ENCODE data around the gene DNAH2.
"Not testable (repeated sequence)": the region's sequence is repeated elsewhere in the genome, so short reads cannot be mapped to it uniquely, and the experiment has no call there.

Gene DNAH2

DNA sequence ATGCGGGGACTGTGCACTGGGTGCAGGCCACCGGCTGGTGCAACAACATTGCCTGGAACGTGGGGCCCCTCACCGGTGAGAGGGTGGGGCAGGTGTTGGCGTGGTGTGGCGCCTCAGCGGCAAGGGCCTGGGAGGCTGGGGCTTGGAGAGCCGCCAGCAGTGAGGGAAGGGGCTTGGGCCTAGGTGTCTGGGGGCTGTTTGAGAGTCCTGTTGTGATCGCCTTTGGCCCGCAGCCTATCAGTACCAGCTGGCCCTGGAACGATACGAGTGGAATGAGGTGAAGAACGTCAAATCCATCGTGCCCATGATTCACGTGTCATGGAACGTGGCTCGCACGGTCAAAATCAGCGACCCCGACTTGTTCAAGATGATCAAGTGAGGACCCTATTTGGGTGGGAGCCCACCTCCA is 134.7 kb downstream of the DNAH2 start:
- no peak for DNase-seq (ENCODE audit: low read depth)

DNA sequence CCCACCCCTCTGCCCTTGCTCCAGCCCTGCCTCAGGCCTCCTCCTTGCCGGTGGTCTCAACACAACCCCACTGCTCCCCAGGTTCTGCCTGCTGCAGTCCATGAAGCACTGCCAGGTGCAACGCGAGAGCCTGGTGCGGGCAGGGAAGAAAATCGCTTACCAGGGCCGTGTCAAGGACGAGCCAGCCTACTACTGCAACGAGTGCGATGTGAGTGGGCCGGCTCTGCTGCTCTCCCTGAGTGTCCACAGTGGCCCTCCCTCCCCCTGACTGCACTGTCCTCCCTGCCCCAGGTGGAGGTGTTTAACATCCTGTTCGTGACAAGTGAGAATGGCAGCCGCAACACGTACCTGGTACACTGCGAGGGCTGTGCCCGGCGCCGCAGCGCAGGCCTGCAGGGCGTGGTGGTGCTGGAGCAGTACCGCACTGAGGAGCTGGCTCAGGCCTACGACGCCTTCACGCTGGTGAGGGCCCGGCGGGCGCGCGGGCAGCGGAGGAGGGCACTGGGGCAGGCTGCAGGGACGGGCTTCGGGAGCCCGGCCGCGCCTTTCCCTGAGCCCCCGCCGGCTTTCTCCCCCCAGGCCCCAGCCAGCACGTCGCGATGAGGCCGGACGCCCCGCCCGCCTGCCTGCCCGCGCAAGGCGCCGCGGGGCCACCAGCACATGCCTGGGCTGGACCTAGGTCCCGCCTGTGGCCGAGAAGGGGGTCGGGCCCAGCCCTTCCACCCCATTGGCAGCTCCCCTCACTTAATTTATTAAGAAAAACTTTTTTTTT is 135.6 kb downstream of the DNAH2 start:
- DNase-seq (ENCODE audit: low read depth): no peak

DNA sequence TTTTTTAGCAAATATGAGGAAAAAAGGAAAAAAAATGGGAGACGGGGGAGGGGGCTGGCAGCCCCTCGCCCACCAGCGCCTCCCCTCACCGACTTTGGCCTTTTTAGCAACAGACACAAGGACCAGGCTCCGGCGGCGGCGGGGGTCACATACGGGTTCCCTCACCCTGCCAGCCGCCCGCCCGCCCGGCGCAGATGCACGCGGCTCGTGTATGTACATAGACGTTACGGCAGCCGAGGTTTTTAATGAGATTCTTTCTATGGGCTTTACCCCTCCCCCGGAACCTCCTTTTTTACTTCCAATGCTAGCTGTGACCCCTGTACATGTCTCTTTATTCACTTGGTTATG is 136.1 kb downstream of the DNAH2 start:
- DNase-seq (ENCODE audit: low read depth): no peak

DNA sequence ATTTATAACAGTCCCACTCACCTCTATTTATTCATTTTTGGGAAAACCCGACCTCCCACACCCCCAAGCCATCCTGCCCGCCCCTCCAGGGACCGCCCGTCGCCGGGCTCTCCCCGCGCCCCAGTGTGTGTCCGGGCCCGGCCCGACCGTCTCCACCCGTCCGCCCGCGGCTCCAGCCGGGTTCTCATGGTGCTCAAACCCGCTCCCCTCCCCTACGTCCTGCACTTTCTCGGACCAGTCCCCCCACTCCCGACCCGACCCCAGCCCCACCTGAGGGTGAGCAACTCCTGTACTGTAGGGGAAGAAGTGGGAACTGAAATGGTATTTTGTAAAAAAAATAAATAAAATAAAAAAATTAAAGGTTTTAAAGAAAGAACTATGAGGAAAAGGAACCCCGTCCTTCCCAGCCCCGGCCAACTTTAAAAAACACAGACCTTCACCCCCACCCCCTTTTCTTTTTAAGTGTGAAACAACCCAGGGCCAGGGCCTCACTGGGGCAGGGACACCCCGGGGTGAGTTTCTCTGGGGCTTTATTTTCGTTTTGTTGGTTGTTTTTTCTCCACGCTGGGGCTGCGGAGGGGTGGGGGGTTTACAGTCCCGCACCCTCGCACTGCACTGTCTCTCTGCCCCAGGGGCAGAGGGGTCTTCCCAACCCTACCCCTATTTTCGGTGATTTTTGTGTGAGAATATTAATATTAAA is 136.7 kb downstream of the DNAH2 start:
- DNase-seq (ENCODE audit: low read depth): no peak

DNA sequence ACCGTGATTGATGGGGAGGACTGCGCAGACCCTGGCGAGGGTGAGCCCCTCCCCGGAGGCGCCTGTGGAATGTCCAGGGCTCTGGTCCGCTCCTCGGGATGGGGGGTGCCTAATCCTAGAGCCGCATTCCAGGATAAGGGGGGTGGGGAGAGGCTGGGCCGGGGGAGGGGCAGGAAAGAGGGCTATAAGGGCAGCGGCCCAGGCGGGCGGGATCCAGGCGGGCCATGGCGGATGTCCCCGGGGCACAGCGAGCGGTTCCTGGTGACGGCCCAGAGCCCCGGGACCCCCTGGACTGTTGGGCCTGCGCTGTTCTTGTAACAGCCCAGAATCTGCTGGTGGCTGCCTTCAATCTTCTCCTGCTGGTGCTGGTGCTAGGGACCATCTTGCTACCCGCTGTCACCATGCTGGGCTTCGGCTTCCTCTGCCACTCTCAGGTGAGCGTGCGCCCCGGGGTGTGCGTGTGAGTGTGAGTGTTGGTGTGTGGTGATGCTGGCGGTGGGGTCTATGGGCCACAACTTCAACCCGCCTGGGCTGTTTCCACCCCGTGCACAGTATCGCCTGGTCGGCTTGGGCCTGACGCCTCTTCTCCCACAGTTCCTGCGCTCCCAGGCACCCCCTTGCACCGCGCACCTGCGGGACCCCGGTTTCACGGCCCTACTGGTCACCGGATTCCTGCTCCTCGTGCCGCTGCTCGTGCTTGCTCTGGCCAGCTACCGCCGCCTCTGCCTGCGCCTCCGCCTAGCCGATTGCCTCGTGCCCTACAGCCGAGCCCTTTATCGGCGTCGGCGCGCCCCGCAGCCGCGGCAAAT is 137.5 kb downstream of the DNAH2 start, which contains the start of gene TMEM88:
TMEM88 (plus strand) TSS at position 216 of the 809 bp plus-strand sequence; CDS start at position 225, 9 bp downstream.
- no peak for DNase-seq (ENCODE audit: low read depth)

DNA sequence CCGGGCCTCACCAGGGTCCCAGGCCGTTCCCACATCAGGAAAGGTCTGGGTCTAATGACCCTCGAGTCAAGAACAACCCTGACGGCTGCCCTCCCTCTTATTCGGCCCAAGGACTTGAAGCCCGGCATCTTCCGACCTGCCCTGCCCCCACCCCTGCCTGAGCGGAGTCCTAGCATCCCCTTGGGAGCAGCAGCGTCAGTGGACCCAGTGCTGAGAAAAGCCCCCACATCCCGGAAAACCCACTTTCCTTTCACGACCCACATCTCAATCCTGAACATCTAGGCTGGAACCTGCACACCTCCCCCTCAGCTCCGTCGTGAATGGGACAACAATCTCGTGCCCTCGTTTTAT is 138.1 kb downstream of the DNAH2 start:
- no peak for DNase-seq (ENCODE audit: low read depth)

DNA sequence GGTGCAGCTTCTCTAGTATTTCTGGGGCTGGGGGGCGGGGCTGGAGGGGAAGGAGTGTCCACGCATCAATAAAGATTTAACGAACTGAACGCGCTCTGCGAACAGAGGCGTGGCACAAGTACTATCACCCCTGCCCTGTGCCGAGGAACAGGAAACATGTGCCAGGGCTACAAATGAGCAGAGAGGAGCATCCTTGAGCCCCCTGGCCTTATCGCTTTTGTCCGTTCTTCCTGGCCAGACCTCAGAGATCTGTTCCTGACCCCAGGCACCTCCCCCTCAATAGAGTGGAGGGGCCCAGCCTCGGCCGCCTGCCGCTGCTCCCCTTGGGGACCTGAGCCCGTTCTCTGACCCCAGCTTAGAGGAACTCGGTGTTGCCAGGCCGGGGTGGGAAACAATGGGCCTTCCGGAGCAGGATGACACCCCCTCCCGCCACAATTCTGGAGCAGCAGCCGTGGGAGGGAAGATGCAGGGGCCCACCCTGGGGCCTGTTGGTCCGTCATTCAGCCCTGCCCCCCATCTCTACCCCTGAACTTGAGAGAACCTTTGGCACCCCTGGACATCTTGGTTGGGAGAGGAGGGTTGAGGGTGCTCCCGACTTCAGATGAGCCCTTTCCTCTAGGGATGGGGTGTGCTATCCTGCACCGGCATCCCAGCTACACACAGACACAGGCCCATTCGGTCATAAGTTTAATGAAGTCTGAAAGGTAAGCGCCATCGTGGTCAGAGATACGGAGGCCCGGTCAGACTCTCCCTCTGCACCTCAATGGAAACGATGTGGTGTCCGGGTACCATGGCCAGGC is 138.7 kb downstream of the DNAH2 start:
- DNase-seq (ENCODE audit: low read depth): peak; percentile 40

DNA sequence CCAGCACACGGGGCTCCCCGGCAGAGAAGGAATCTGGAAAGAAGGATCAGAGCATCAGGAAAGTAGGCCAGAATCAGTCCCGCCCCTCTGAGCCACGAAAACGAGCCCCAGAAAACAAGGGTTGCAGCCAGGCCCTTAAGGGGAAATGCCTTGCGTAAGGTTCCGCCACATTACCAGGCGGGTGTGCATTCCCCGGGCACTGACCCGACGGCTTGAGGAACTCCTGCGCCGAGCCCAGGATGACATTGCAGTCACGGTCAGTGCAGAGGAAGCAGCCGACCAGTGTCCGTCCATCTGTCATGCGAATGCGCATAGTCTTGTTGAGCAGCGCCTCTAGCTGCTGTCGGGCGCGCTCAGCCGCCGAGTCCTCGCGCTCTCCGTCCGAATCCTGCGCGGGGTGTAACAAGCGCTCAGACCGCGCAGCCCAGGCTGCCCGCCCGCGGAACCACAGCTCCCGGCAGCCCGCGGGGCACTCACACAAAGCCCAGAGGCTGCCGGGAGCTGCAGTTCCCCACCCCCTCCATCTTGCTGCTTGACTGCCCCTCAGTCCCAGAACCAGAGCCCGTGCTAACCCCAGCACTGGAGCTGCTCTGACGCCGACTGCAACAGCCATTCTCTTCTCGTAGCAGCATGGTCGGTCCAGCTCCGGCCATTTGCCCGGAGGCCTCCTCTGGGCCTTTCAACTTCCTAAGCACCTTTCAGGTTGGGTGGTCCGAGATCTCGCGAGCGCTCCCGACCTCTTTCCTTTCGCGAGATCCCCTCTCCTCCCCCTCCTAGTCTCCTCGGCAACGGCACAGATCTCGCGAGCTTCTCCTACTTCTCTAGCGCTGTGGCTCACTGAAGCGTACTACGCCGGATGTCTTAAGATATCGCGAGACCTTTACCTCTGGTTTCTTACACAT is 139.5 kb downstream of the DNAH2 start, which contains the start of gene NAA38:
NAA38 (minus strand) TSS at position 749 of the 902 bp plus-strand sequence; CDS start at position 653, 96 bp downstream.
- peak; percentile 99 for DNase-seq (ENCODE audit: low read depth)

DNA sequence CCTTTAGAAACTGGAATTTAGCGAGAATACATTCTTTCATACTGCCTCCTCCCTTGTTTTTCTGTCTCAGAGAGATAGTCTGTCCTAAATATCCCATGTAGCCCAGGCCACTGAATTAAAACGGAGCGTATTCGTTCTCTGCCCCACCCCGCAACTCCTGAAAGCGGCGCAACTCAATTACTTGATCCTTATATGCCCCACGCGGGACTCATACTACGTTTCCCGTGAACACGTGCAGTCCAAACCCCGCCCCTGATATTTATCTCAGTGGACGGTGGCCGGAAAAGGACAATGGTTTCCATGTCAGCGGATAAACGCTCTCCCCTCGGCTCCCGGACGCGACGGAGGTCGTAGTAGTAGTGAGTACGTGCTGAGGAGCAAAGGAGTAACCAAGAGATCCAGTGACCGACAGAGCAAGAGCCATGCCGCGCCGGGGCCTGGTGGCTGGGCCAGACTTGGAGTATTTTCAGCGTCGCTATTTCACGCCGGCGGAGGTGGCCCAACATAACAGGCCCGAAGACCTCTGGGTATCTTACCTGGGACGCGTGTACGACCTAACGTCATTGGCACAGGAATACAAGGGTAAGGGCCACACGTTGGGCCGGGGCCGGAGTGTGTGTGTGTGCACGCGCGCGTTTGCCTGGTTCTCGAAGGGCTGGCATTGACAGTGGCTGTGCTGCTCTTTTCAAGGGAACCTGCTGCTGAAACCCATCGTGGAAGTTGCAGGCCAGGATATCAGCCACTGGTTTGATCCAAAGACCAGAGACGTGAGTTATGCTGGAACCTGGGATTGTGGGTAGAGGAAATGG is 140.4 kb downstream of the DNAH2 start, which contains the start of gene CYB5D1:
CYB5D1 (plus strand) TSS at position 291 of the 809 bp plus-strand sequence; CDS start at position 423, 132 bp downstream.
- DNase-seq (ENCODE audit: low read depth): peak; percentile 94

DNA sequence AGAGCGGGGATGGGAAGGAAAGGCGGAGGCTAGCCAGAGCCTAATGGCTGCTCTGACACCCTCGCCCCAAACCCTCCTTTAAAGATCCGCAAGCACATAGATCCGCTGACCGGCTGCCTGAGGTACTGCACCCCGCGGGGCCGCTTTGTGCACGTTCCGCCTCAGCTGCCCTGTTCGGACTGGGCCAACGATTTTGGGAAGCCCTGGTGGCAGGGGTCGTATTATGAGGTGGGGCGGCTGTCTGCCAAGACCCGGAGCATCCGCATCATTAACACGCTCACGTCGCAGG is 140.9 kb downstream of the DNAH2 start:
- peak; percentile 53 for DNase-seq (ENCODE audit: low read depth)

DNA sequence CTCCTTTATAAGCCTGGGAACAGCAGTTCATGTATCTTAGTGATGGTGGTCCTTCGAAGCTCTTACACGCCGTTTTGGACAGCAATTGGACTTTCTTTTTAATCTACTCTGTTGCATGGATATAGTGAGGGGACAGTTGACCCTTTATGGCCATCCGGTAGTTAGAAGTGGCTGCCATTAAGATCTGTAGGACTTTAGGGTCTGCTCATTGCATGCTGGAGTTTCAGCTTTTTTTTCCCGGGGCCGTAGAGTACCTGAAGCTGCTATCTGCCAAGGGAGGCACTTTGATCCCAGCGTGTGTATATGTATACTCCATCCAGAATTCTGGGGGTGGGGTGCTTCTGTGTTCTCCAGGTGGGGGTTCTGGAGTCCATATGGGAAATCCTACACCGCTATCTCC is 141.5 kb downstream of the DNAH2 start:
- no peak for DNase-seq (ENCODE audit: low read depth)

DNA sequence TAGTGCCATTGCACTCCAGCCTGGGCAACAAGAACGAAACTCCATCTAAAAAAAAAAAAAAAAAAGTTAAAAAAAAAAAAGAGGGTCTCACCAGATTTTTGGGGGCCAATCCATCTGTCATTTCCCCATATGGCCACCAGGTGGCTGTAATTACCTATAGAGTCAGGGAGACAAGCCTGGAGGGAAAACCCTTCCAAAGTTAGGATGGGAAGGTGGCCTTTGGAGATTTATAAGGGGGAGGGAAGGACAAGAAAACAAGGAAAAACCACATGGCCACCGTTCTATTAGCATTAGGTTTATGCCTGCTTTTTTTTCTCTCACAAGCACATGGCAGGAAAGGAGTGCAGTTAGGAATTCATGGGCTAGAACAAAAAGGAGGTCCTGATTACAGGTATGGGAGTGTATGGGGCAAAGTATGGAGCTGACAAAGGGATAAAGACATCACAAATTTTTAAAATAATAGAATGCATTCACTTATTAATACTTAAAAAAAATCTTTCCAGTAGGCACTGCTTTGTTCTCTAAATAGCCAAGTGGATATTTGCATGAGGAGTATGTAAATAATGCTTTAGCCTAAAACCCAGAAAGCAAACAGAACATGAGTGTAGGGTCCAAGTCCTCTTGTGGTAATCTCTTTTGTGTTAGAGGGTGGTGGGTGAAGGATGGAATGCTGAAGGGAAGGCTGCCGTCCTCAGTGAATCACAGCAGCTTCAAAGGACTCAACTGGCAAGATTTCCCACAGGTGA is 145.3 kb downstream of the DNAH2 start:
- DNase-seq (ENCODE audit: low read depth): peak; percentile 23

DNA sequence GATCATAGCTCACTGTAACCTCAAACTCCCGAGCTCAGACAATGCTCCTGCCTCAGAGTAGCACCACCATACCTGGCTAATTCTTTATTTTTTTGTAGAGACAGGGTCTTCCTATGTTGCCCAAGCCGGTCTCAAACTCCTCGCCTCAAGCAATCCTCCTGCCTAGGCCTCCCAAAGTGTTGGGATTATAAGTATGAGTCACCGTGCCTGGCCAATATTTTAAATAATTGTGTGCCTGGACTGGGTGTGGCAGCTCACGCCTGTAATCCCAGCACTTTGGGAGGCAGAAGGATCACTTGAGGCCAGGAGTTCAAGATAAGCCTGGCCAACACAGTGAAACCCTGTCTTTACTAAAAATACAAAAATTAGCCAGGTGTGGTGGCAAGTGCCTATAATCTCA is 146.8 kb downstream of the DNAH2 start:
- not testable (repeated sequence) for DNase-seq (ENCODE audit: low read depth)

DNA sequence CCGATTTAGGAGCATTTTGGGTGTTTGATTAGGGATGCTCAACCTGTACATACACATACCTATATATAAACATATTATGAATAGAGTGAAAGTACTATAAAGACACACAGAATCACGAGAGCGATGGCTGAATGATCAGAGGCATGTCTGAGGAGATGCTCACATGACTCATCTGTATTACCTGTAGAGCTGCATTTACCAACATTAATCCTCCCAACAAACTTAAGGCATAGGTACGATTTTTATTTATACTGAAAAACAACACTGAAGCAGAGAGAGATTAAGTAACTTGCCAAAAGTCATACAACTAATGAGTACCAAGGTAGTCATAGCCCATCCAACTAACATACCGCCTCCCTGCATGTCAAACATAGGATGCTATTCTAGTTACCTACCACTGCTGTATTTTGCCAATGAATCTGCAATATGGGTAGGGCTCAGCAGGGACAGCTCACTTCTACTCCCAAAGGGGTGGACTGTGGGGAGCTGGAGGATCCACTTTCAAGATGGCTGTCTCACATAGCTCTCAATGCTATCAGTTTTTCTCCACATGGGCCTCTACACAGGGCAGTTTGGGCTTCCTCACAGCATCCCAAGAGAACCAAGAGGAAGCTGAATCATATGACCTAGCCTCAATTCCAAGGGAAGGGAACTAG is 147.6 kb downstream of the DNAH2 start:
- no peak for DNase-seq (ENCODE audit: low read depth)

DNA sequence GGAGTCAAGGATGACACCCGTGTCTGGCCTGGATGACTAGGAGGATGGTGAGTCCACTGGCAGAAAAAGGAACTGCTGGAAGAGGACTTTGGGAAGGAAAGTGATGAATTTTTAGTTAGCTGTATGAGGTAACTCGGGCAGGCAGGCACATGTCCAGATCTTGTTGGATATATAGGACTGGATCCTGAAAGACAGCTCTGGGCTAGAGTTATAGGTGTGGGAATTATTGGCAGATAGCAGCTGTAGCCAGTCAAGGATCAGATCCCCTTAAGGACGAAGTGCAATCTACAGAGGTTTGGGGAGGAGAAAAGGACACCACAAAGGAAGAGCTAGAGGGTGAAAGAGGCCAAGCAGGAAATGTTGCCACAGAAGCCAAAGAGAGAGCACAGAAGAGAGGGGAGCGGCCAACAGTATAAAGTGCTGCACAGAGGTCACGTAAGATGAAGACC is 150.4 kb downstream of the DNAH2 start:
- no peak for DNase-seq (ENCODE audit: low read depth)

DNA sequence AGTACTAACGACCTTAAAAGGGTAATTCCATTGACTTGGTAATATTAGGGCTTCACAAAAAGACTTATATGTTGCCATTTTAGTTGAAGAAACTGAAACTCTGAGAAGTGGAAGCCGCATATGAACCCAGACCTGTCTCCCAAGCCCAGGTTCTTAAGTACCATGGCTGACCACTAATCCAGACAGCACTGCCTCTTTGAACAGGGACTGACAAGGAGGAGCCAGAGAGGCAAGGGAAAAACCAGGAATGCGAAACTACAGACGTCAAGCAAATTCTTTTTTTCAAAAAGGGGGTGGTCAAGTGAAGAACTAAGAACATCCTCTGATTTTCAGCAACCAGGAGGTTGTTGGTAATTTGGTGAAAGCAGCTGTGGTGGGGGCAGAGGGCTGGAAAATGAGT is 155.5 kb downstream of the DNAH2 start:
- DNase-seq (ENCODE audit: low read depth): no peak

DNA sequence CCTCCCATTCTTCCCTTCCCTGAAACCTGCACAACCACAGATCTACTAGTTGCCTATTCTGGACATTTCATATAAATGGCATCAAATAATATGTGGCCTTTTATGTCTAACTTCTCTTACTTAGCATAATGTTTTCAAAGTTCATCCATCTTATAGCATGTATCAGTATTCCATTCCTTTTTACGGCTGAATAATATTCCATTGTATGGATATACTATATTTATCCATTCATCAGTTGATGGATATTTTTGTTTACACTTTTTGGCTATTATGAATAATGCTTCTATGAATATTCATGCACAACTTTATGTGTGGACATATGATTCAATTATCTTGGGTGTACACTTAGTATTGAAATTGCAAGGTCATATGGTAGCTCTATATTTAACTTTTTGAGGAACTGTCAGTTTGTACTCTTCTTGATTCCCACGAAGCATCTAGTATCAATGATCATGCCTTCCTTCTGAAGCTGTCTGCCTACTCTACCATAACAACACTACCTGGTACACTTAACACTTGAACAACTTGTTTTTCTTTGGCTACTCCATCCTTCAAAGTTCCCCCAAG is 158.3 kb downstream of the DNAH2 start:
- no peak for DNase-seq (ENCODE audit: low read depth)

DNA sequence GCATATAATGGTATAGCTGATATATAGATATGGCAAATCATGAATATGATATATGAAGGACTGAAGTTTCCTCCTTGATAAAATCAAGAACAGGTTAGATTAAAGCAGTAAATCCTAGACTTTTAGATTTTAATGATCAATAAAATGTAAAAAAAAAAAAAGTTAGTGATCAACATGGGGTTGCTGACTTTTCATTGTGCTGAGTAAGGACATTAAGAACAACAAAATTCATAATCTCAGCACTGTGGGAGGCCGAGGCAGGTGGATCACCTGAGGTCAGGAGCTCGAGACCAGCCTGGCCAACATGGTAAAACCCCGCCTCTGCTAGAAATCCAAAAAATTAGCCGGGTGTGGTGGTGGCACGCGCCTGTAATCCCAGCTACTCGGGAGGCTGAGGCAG is 160.7 kb downstream of the DNAH2 start:
- DNase-seq (ENCODE audit: low read depth): no peak

Data from fibroblast of gingiva (primary cell).